SU-DHL-6 (cell line): ENCODE data around the gene ETV6.
"Not testable (repeated sequence)": the region's sequence is repeated elsewhere in the genome, so short reads cannot be mapped to it uniquely, and the experiment has no call there.

Experiments
- H2AFZ ChIP-seq: fragments of 200-600 bp; sonication (generic); 2 replicates; pipeline ENCODE4 v1.6.1; 2014; ENCODE audit warnings: low read depth, mild to moderate bottlenecking, moderate library complexity, mixed read lengths, antibody characterized with exemption, low read length; ENCODE audit not compliant: severe bottlenecking
- H3F3A ChIP-seq: fragments of 200-600 bp; shearing (Covaris generic); 2 replicates; pipeline ENCODE4 v1.6.0; 2016; ENCODE audit warnings: antibody characterized with exemption, mild to moderate bottlenecking; ENCODE audit not compliant: insufficient read depth
- H3K27ac ChIP-seq: fragments of 200-600 bp; sonication (generic); 2 replicates; pipeline ENCODE4 v1.5.1; 2016; ENCODE audit warnings: low read depth, mild to moderate bottlenecking, low read length, moderate library complexity, mixed read lengths
- H3K27me3 ChIP-seq: fragments of 200-600 bp; sonication (generic), shearing (Covaris generic); 2 replicates; pipeline ENCODE4 v1.6.0; 2014; ENCODE audit warnings: mild to moderate bottlenecking, low read length
- H3K36me3 ChIP-seq: fragments of 200-600 bp; sonication (generic); 2 replicates; pipeline ENCODE4 v1.6.1; 2014; ENCODE audit warnings: mild to moderate bottlenecking, low read length, mixed read lengths
- H3K4me2 ChIP-seq: fragments of 300-600, 200-600 bp; shearing (Covaris generic), sonication (generic); 2 replicates; pipeline ENCODE4 v1.6.0; 2014; ENCODE audit warnings: low read length, low read depth, mild to moderate bottlenecking; ENCODE audit not compliant: poor library complexity, severe bottlenecking
- H3K4me3 ChIP-seq: fragments of 200-600 bp; sonication (generic); 2 replicates; pipeline ENCODE4 v1.5.1; 2014; ENCODE audit warnings: antibody characterized with exemption, low read length, mild to moderate bottlenecking, mixed read lengths; ENCODE audit not compliant: insufficient read depth, poor library complexity, severe bottlenecking
- H3K79me2 ChIP-seq: fragments of 200-600 bp; sonication (generic); 2 replicates; pipeline ENCODE4 v1.6.1; 2014; ENCODE audit warnings: mild to moderate bottlenecking, low read length, moderate library complexity; ENCODE audit not compliant: insufficient read depth
- H3K9ac ChIP-seq: fragments of 200-600 bp; sonication (generic); 2 replicates; pipeline ENCODE4 v1.7.0; 2014; ENCODE audit warnings: mild to moderate bottlenecking, low read length
- H3K9me2 ChIP-seq: fragments of 200-600 bp; sonication (generic); replicated peaks from 2 replicates; pipeline ENCODE4 v1.6.1; 2014; ENCODE audit warnings: low read length; ENCODE audit not compliant: insufficient read depth
- H3K9me3 ChIP-seq: fragments of 200-600 bp; sonication (generic); 2 replicates; pipeline ENCODE4 v1.6.1; 2014; ENCODE audit warnings: low read length, mixed read lengths; ENCODE audit not compliant: insufficient read depth
- H4K20me1 ChIP-seq: fragments of 200-600 bp; sonication (generic); 2 replicates; pipeline ENCODE4 v1.6.1; 2014; ENCODE audit warnings: low read depth, mild to moderate bottlenecking, antibody characterized with exemption, low read length, moderate library complexity, mixed read lengths
- EZH2phosphoT487 ChIP-seq: fragments of 200-600 bp; sonication (generic), shearing (Covaris generic); conservative IDR thresholded peaks from 2 replicates; pipeline ENCODE4 v1.6.1; 2018; ENCODE audit warnings: mild to moderate bottlenecking, antibody characterized with exemption, low read length, moderate library complexity, mixed read lengths
- TF ChIP-seq, protein P1 (sequence below): fragments of 200-600 bp; sonication (generic); IDR thresholded peaks from one replicate; pipeline ENCODE4 v1.5.1; 2017; ENCODE audit warnings: antibody characterized with exemption, mild to moderate bottlenecking, low read length, moderate library complexity; ENCODE audit not compliant: insufficient read depth, poor library complexity, severe bottlenecking

The ETV6 gene

GRCh38 chr12:11681207-11681606 is 31.7 kb downstream of the ETV6 start:
- H3K4me2 ChIP-seq: no peak overlapping the region
- H3K9me2 ChIP-seq: no peaks in the 10 kb centered on the region
- H3K9ac ChIP-seq: no peak overlapping the region
- no peaks in the 10 kb centered on the region for H3K9me3 ChIP-seq
- no peak overlapping the region for H3K4me3 ChIP-seq
- no peaks in the 10 kb centered on the region for H3K27me3 ChIP-seq
- no peaks in the 10 kb centered on the region for H3K79me2 ChIP-seq
- no peak overlapping the region for H3K27ac ChIP-seq
- H3F3A ChIP-seq: no peaks in the 10 kb centered on the region
- no peak overlapping the region for H2AFZ ChIP-seq
- H3K36me3 ChIP-seq: no peaks in the 10 kb centered on the region
- no peaks in the 10 kb centered on the region for H4K20me1 ChIP-seq
- no peak for TF ChIP-seq EZH2phosphoT487
- TF ChIP-seq, protein P1, sequence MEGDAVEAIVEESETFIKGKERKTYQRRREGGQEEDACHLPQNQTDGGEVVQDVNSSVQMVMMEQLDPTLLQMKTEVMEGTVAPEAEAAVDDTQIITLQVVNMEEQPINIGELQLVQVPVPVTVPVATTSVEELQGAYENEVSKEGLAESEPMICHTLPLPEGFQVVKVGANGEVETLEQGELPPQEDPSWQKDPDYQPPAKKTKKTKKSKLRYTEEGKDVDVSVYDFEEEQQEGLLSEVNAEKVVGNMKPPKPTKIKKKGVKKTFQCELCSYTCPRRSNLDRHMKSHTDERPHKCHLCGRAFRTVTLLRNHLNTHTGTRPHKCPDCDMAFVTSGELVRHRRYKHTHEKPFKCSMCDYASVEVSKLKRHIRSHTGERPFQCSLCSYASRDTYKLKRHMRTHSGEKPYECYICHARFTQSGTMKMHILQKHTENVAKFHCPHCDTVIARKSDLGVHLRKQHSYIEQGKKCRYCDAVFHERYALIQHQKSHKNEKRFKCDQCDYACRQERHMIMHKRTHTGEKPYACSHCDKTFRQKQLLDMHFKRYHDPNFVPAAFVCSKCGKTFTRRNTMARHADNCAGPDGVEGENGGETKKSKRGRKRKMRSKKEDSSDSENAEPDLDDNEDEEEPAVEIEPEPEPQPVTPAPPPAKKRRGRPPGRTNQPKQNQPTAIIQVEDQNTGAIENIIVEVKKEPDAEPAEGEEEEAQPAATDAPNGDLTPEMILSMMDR: no peak

DNA sequence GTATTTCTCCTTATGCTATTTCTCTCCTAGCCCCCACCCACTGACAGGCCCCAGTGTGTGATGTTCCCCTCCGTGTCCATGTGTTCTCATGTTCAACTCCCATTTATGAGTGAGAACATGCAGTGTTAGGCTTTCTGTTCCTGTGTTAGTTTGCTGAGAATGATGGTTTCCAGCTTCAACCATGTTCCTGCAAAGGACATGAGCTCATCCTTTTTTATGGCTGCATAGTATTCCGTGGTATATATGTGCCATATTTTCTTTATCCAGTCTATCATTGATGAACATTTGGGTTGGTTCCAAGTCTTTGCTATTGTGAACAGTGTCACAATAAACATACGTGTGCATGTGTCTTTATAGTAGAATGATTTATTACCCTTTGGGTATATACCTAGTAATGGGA is 32.2 kb downstream of the ETV6 start:
- H3K9me3 ChIP-seq, H3K36me3 ChIP-seq, H3K27me3 ChIP-seq, H3K9ac ChIP-seq, H3K4me3 ChIP-seq, H3K79me2 ChIP-seq, H2AFZ ChIP-seq, H3K4me2 ChIP-seq, H3K9me2 ChIP-seq, H3K27ac ChIP-seq, H4K20me1 ChIP-seq, H3F3A ChIP-seq: not testable (repeated sequence)

GRCh38 chr12:11684393-11684792 is 34.9 kb downstream of the ETV6 start:
- H2AFZ ChIP-seq: no peak overlapping the region
- no peak overlapping the region for H3K4me2 ChIP-seq
- no peaks in the 10 kb centered on the region for H3F3A ChIP-seq
- TF ChIP-seq, protein P1: no peak
- no peak for TF ChIP-seq EZH2phosphoT487
- H3K9me2 ChIP-seq: no peaks in the 10 kb centered on the region
- no peaks in the 10 kb centered on the region for H4K20me1 ChIP-seq
- H3K36me3 ChIP-seq: no peaks in the 10 kb centered on the region
- no peak overlapping the region for H3K27ac ChIP-seq
- no peaks in the 10 kb centered on the region for H3K79me2 ChIP-seq
- H3K9me3 ChIP-seq: no peaks in the 10 kb centered on the region
- no peak overlapping the region for H3K4me3 ChIP-seq
- no peak overlapping the region for H3K9ac ChIP-seq
- H3K27me3 ChIP-seq: no peaks in the 10 kb centered on the region

DNA sequence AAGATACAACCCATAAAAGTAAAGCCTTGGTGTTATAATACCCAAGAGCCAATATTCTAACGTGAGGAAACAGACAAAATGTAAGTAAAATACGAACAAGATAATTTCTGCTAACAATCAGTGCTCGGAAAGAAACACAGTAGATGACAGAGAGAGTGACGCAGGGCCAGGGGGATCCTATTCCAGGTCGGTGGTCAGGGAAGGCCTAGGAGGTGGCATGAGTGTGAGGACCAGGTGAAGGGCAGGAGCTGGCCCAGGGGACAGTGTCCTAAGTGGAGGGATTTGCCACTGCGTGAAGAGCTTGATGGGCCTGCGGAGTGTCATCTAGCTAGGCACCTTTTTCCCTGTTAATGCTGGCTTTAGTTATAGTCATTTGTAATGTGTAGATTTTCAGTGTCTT is 35.3 kb downstream of the ETV6 start:
- Histone ChIP-seq H3K79me2 (no peaks in the 10 kb centered on the region), H2AFZ (no peak overlapping the region), H3K4me2 (no peak overlapping the region), H4K20me1 (no peaks in the 10 kb centered on the region), H3F3A (no peaks in the 10 kb centered on the region), H3K27ac (no peak overlapping the region), H3K27me3 (no peaks in the 10 kb centered on the region), H3K36me3 (no peaks in the 10 kb centered on the region), H3K4me3 (no peak overlapping the region), H3K9me2 (no peaks in the 10 kb centered on the region), H3K9me3 (no peaks in the 10 kb centered on the region), H3K9ac (no peak overlapping the region)
- no peak for TF ChIP-seq EZH2phosphoT487
- TF ChIP-seq, protein P1: no peak
